Dermis blood vessel endothelial cell (primary cell): Measurements from ENCODE around the gene ZNF324. TPM values are rescaled to one million over a fixed set of nuclear protein-coding genes. Genes with fewer than 3 reads are reported as not detected.
A peak's percentile ranks its signal among the peaks of the same experiment; 100 is the strongest.
"Not testable (repeated sequence)": the region's sequence is repeated elsewhere in the genome, so short reads cannot be mapped to it uniquely, and the experiment has no call there.

ENCODE experiments used
- DNase-seq: peaks from one replicate; pipeline ENCODE4 v3.0.0; 2010
- total RNA-seq: library from RNA; depleted of rRNA; stranded (reverse); fragments of >200 nt; gene quantifications from 2 replicates; pipeline ENCODE4 v1.2.3, GENCODE V29; 2014

Gene ZNF324
- total RNA-seq, 1 donor from 2014 or later, result 18.5 TPM

GRCh38 chr19:58507602-58508223, 40.8 kb downstream of the ZNF324 start:
- DNase-seq, result not testable (repeated sequence)

DNA sequence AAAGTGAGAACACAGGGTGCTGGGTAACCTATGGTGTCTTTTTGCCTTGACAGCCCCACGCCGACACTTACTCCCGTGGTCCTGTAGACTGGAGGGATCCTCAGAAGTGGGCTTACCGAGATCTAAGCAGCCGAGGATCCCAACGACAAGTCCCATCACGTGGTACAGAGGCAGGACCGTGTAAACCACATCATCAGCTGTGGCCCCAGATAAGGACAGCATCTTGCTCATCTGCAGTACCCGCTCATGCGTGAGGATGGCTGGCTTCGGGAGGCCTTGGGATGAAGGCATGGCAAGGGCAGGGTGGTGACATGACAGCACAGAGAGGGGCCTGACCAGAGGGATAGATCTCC, 42.8 kb downstream of the ZNF324 start:
- DNase-seq, result no peak

DNA sequence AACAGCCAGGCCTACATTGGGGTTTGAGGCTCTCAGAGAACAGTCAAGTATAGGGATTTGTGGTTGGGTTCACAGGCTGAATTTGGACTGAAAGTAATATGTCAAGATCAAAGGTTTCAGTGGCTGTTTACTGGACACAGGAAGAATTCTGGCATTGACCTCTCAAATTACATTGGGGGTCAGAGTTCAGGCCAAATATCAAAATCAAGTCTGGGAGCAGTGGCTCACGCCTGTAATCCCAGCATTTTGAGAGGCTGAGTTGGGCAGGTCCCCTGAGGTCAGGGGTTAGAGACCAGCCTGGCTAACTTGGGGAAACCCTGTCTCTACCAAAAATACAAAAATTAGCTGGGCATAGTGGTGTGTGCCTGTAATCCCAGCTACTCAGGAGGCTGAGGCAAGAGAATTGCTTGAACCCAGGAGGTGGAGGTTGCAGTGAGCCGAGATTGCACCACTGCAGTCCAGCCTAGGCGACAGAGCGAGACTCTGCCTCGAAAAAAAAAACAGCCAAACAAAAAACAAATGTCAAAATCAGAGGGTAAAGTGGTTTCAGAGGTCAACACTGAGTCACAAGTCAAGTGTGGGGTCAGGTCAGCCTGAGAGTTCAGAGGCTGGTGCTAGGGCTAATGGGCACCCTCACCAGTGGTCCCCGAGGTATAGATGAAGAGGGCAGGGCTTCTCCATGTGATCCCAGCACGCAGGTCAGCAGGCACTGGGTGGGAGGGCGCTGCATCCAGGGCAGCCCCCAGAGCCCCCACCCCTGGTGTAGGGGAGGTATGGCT, 43.4 kb downstream of the ZNF324 start:
- DNase-seq, result no peak

DNA sequence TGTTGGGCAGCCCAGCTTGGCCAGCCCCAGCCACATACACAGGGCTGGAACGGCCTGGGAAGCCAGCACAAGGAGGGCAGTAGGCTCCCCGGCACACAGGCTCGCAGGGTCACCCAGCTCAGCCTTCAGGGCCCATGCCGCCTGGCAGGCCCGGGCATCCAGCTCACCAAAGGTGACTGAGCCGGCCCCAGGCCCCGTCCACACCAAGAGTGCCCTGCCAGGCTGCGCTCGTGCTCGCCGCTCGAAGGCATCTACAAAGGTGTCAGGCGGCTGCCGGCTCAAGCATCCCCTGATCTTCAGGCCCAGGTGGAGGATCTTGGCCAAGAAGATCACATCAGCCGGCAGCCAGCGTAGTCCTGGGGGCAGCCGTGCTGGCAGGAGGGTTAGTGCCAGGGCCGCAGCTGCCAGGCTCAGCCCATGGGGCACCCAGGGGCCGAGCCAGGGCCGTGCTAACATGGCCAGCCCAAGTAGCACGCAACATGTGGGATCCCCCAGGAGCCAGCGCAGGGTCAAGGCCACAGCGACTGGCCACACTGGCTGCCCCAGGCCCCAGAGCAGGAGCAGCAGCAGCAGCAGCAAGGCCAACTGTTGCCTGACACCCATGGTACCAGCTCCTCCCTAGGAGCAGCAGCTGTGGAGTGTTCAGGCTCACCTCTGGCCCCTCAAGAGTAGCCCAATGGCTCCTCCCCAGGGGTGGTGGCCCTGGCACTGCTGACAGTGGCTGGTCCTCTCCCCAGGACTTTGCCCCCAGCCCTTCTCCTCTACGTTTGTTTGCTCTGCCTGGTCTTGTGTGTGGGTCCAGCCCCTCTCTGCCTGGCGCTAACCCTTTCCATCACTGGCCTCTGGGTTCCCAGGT, 44.7 kb downstream of the ZNF324 start, which contains the start of gene SLC27A5:
Gene SLC27A5, minus strand, starts transcription at position 640 of the 856 bp plus-strand sequence. Its CDS starts 37 bp downstream, at position 603.
- no peak for DNase-seq

- DNase-seq, result no peak
Observed at GRCh38 chr19:58513213-58513693, 46.4 kb downstream of the ZNF324 start.

DNA sequence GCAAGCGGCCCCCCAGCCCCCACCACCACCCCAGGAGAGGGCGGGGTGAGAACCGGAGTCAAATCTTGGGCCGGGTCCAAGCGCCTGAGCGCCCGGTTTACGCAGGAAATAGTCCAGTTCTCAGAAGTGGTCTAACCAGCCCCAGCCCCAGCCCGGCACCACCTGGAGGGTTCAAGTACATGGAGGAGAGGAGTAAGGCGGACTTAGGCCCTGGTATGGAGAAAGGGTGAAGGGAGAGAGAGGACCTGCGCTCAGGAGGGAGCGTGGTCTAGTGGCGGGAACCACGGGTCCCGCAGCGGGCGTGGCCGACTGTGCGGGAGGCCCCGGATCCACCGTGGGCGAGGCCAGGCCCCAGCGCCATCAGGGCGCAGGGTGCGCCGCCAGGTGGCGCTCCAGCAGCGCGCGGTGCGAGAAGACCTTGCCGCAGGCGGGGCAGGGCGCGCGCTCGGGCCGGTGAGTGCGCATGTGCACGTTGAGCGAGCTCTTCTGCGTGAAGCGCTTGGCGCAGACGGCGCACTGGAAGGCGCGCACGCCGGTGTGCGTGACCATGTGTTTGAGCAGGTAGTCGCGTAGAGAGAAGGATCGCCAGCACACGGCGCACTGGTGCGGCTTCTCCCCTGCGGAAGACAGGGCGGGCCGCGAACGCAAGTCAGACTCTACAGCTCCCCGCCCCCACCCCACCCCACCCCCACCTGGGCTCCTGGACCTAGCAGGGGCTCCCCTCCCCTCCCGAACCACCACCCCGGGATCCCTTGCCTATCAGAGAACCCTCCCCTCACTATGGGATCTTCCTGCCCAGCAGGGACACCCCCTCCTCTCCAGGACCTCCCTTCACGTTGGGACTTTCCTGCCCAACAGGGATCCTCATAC, 47.0 kb downstream of the ZNF324 start:
- peak; percentile 96 for DNase-seq

GRCh38 chr19:58514564-58515022, 47.7 kb downstream of the ZNF324 start:
- DNase-seq, result no peak

DNA sequence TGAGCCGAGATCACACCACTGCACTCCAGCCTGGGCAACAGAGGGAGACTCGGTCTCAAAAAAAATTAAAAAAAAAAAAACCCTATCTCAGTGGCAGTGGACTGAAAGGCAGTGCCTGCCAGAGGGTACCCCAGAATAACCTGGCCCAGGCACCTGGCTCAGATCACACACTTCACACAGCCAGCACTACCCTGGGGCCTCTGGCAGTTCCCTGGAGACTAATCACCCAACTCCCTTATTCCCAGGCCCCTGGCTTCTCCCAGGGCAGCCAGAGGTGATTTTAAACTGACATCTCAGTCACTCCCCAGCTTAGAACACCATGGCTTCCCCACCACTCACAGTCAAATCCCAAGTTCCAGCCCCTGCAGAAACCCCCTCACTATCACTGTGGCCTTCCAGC, 48.4 kb downstream of the ZNF324 start:
- DNase-seq, result no peak

GRCh38 chr19:58516246-58516836, 49.5 kb downstream of the ZNF324 start:
- DNase-seq, result no peak

- DNase-seq, result no peak
Observed at GRCh38 chr19:58516964-58517833, 50.3 kb downstream of the ZNF324 start.

- no peak for DNase-seq
Observed at GRCh38 chr19:58518256-58519086, 51.6 kb downstream of the ZNF324 start.

DNA sequence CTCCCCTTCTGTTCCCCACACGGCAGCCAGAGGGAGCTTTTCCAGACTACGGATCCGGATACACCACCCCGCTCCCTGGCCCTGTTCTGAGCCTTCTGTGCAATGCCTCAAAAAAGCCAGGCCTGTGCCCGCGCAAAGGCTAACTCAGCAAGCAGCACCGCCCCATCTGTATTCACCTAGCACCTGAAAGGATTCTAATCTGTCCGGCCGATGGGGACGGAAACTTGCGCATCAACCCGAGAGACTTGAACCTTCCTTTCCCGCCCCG, 52.1 kb downstream of the ZNF324 start:
- peak; percentile 88 for DNase-seq

DNA sequence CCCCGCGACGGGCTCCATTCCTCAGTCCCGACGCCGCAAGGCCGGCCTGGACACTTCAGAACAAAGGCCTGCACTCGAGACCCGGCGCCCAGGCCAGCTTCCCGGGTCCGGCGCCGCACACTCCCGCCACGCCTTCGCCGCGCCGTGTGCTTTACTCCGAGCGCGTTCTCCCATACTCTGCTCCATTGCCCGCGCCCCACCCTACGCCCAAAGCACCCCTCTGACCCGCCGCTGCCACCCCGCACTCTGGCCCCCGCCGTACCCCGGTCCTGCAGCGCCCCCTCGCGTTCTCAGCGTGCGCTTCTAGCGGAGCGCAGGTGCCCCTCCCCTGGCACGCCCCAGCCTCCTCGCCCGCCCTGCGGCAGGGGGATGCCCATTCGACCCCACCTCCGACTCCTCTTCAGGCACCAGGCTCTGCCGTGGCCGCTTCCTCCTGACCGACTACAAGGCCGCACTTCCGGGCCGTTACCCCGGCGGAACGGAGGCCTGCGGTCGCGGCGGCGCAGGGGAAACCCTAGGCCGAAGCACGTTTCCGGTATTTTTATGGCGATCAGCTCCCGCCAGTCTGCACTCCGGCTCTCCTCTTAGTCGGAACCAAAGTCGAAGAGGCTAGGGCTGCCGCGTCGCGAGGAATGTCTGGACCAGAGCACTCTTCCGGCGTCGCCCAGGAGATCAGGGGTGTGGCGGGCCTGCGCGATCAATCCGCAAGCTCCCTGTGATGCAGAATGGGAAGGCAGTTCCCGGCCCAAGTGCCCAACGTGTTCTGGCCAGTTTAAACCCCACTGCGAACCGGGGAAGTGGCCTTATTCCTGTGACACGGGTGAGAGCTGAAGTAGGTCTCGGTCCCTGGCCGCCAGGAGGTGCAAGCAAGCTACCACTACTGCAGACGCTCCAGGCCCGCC, 52.7 kb downstream of the ZNF324 start, which contains the start of gene ZBTB45:
Gene ZBTB45, minus strand, starts transcription at position 456 of the 902 bp plus-strand sequence. CDS start 2,137 bp downstream, outside the sequence.
- DNase-seq, result peak; percentile 96

GRCh38 chr19:58520257-58520599, 53.3 kb downstream of the ZNF324 start:
- no peak for DNase-seq

GRCh38 chr19:58521651-58522050, 54.8 kb downstream of the ZNF324 start:
- no peak for DNase-seq

GRCh38 chr19:58522709-58523108, 55.8 kb downstream of the ZNF324 start:
- no peak for DNase-seq
